Colonic mucosa (tissue), 4 donors: ENCODE results near the gene GSE1. TPM values are rescaled to one million over a fixed set of nuclear protein-coding genes. Genes with fewer than 3 reads are reported as not detected.

Source experiments
- DNase-seq: peaks from one replicate; pipeline ENCODE4 v3.0.0-alpha.2; 2020
- H3K27ac ChIP-seq: fragments of 200-600 bp; one replicate; pipeline ENCODE4 v1.8.0; 2021
- H3K27me3 ChIP-seq: fragments of 200-600 bp; one replicate; pipeline ENCODE4 v1.8.0; 2021
- H3K36me3 ChIP-seq: fragments of 200-600 bp; one replicate; pipeline ENCODE4 v1.8.0; 2021
- H3K4me1 ChIP-seq: fragments of 200-600 bp; one replicate; pipeline ENCODE4 v1.8.0; 2021; ENCODE audit warnings: mild to moderate bottlenecking
- H3K4me3 ChIP-seq: fragments of 200-600 bp; one replicate; pipeline ENCODE4 v1.8.0; 2021
- H3K9ac ChIP-seq, 2 donors: one replicate each; pipeline ENCODE4 v1.7.0; 2013; ENCODE audit warnings: control low read depth in 2 of 2, low read depth in 2 of 2, low read length in 2 of 2
- H3K9me3 ChIP-seq: fragments of 200-600 bp; one replicate; pipeline ENCODE4 v1.8.0; 2021
- intact Hi-C: fragments of 100-400 bp; cut with DNase I; formaldehyde crosslinking; loops from one replicate; pipeline ENCODE4 v1.14.1; 2022
- total RNA-seq, 2 donors: library from RNA; stranded (reverse); fragmentation: NEBNext Ultra II Directional in 1 of 2; extraction: Animal tissue kit (Norgen Biotek cat#: 25700) in 1 of 2; gene quantifications; one replicate each; pipeline ENCODE4 v1.2.1, GENCODE V29; 2021
- TF ChIP-seq, protein P1 (sequence below): fragments of 200-600 bp; IDR thresholded peaks from one replicate; pipeline ENCODE4 v1.8.0; 2022; ENCODE audit warnings: antibody characterized with exemption, mild to moderate bottlenecking
- donor health status: healthy.
- donor health status: DM: no; HTN: no; CAD: no.
- donor health status: DM: no; HTN: no; CAD: no.

The GSE1 gene
- total RNA-seq, 2 donors from 2014 or later: 79.2 to 103 TPM

DNA sequence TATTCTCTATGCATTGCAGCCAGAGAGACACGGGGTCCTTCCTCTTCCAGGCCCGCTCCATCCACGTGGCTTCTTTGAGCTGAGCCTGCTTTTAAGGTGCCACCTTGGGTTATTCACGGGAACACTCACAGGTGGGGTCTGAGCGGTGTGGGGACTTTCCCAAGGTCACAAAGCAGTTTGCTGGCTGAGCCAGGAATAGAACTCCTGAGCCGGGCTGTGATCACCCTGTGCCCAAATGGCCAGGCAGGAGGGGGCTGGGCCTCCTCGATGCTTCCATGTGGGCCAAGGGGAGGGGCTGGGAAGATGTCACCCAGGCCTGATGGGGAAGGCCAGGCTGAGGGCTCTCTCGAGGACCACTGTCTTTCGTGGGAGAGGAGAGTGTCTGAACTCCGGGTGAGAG lies 13.0 kb upstream of the GSE1 start:
- TF ChIP-seq, protein P1, sequence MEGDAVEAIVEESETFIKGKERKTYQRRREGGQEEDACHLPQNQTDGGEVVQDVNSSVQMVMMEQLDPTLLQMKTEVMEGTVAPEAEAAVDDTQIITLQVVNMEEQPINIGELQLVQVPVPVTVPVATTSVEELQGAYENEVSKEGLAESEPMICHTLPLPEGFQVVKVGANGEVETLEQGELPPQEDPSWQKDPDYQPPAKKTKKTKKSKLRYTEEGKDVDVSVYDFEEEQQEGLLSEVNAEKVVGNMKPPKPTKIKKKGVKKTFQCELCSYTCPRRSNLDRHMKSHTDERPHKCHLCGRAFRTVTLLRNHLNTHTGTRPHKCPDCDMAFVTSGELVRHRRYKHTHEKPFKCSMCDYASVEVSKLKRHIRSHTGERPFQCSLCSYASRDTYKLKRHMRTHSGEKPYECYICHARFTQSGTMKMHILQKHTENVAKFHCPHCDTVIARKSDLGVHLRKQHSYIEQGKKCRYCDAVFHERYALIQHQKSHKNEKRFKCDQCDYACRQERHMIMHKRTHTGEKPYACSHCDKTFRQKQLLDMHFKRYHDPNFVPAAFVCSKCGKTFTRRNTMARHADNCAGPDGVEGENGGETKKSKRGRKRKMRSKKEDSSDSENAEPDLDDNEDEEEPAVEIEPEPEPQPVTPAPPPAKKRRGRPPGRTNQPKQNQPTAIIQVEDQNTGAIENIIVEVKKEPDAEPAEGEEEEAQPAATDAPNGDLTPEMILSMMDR: no peak
- no peaks in the 10 kb centered on the region for H3K9me3 ChIP-seq
- no peak overlapping the region for H3K27ac ChIP-seq
- no peak overlapping the region for H3K4me3 ChIP-seq
- H3K27me3 ChIP-seq: no peaks in the 10 kb centered on the region
- H3K4me1 ChIP-seq: no peaks in the 10 kb centered on the region
- DNase-seq: no peak
- H3K9ac ChIP-seq: no peak overlapping the region
- no peaks in the 10 kb centered on the region for H3K36me3 ChIP-seq
- intact Hi-C loops: loop anchor here (10.0 kb wide), 1 partner anchor 115 kb away; no protein-coding TSS in a partner anchor

DNA sequence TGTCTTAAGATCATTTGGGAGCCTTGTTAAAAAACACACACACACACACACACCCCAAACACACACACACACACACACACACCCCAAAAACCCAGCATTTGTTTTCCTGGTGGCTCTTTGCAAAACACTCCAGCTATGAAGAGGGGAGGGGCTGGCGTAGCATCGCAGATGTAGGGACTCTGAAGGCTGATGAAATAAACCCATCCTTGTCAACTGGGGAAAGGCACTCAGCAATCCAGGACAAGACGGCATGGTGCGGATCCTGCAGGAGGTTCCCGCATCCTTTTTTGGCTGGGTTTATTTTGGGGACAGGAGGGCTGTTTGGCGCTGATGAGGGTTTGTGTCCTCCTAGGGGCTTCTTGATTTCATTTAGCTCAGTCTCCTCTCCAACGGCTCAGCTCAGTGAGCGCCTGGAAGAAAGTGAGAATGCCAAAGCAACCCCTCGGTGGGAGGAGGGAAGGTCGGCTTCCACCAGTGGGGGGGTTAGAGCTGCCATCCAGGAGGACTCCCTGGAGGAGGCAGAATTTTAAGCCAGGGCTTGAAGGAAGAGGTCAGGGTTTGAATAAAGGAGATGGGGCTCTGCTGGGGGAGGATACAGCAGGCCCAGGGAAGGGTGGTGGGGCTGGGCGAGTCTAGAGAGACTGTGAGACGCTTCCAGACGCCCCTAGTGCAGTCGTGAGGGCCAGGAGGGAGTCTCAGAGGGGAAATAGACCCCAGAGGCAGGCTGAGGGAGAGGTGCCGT lies 12.4 kb upstream of the GSE1 start:
- Histone ChIP-seq H3K36me3 (no peaks in the 10 kb centered on the region), H3K9ac (no peak overlapping the region), H3K27me3 (no peaks in the 10 kb centered on the region), H3K4me1 (peaks cover under 1% of the 10 kb centered on the region), H3K9me3 (no peaks in the 10 kb centered on the region), H3K4me3 (no peak overlapping the region), H3K27ac (no peak overlapping the region)
- intact Hi-C loops: loop anchor here (10.0 kb wide), 1 partner anchor 116 kb away; no protein-coding TSS in a partner anchor
- DNase-seq: no peak
- TF ChIP-seq, protein P1: no peak

DNA sequence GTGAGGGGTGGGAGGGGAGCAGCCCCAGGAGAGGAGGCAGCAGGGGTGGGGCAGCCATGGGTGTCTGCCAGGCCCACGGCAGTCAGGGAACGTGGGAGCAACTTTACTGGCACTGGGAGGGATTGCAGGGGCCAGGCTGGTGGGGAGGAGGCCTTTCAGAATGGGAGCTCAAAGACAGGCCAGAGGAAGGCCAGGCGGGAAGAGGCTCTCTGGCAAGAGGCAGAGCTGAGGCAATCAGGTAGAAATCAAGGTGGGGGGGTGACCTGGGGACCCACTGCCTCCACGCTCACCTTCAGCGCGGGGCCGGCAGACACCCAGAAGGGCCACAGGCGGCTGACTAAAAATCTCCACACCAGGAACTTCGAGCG lies 11.9 kb upstream of the GSE1 start:
- intact Hi-C loops: loop anchor here (10.0 kb wide), 1 partner anchor 116 kb away; no protein-coding TSS in a partner anchor
- Histone ChIP-seq H3K27ac (no peak overlapping the region), H3K4me3 (no peak overlapping the region), H3K9me3 (no peaks in the 10 kb centered on the region), H3K4me1 (peaks cover 6% of the 10 kb centered on the region), H3K27me3 (no peaks in the 10 kb centered on the region), H3K36me3 (no peaks in the 10 kb centered on the region), H3K9ac (no peak overlapping the region)
- TF ChIP-seq, protein P1: no peak
- no peak for DNase-seq

DNA sequence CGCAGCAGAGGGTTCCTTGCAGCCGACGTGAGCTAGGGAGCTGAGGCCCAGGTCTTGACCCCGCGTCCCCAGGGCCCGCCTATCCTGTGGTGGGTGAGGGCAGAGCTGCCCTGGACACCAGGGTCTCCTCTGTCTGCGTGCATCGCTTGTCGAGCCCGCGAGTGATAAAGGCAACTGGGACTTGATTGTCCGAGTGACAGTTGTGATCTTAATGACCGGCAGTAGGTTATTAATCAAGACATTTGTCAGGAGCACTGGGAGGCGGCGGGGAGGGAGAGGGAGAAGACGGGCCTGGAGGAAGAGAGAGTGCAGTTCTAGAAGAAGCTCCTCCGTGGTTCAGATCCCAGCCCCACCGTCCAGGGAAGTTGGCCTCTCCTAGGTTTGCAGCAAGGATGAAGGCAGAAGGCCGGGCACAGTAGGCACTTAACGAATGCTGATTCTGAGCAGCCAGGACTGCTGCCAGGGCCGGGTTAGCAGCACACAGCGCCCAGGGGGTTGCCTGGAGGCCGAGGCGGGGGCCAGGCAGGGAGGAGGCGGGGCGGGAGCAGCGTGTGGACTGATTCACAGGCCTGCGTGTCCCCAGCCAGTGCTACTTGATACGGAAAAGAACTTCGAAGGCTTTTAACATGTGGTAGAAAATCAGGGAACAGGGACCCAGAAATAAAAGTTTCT lies 11.3 kb upstream of the GSE1 start:
- H3K4me3 ChIP-seq: no peak overlapping the region
- H3K4me1 ChIP-seq: peaks cover 11% of the 10 kb centered on the region
- H3K9me3 ChIP-seq: no peaks in the 10 kb centered on the region
- H3K27me3 ChIP-seq: no peaks in the 10 kb centered on the region
- no peak overlapping the region for H3K27ac ChIP-seq
- DNase-seq: no peak
- TF ChIP-seq, protein P1: no peak
- no peak overlapping the region for H3K9ac ChIP-seq
- intact Hi-C loops: loop anchor here (10.0 kb wide), 1 partner anchor 117 kb away; no protein-coding TSS in a partner anchor
- H3K36me3 ChIP-seq: no peaks in the 10 kb centered on the region

DNA sequence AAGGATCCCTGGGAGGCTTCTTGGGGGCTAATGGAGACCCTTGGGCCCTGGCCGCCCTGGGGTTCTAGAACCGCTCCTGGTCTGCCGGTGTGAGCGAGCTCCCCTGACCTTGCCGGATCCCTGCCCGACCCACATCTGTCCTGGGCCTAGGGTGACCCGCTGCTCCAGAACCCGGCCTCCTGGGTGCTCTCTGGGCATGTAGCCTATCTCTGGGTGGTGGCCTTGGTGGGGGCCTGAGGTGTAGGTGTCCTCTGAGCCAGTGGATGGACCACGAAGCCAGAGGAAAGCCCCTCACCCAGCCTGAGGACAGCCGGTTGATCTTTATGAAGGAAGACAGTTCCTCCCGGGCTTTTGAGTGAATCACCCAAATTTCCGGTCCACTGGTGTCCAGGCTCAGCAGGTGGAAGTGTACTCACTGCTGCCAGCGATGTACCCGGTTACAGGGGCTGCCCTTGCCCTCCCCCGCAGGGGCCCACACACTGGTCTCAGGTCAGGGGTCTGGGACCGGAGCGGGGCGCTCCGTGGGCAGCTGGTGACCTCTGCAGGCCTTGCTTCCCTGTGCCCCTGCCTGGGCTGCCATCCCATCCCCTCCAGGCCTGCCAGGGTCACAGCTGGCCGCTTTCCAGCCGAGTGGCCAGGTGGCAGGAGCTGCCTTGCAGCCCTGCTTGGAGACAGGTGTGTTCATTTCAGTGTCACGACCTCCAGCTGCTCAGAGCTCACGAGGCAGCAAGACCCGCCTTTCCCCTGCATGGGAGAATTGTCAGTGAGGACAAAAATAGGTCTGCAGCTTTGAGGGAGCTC lies 10.5 kb upstream of the GSE1 start:
- Histone ChIP-seq H3K4me3 (no peak overlapping the region), H3K27me3 (no peaks in the 10 kb centered on the region), H3K9me3 (no peaks in the 10 kb centered on the region), H3K27ac (no peak overlapping the region), H3K4me1 (peaks cover 17% of the 10 kb centered on the region), H3K9ac (no peak overlapping the region), H3K36me3 (no peaks in the 10 kb centered on the region)
- intact Hi-C loops: loop anchor here (10.0 kb wide), 1 partner anchor 118 kb away; no protein-coding TSS in a partner anchor
- no peak for DNase-seq
- TF ChIP-seq, protein P1: no peak
